Hypothalamus (tissue), 51 donors: ENCODE results near the gene SH3RF1.

Source experiments
- DNase-seq, 51 donors: peaks; one replicate each; lab custom pipeline; 2025; lab: John Stamatoyannopoulos, UW

Gene SH3RF1

DNA sequence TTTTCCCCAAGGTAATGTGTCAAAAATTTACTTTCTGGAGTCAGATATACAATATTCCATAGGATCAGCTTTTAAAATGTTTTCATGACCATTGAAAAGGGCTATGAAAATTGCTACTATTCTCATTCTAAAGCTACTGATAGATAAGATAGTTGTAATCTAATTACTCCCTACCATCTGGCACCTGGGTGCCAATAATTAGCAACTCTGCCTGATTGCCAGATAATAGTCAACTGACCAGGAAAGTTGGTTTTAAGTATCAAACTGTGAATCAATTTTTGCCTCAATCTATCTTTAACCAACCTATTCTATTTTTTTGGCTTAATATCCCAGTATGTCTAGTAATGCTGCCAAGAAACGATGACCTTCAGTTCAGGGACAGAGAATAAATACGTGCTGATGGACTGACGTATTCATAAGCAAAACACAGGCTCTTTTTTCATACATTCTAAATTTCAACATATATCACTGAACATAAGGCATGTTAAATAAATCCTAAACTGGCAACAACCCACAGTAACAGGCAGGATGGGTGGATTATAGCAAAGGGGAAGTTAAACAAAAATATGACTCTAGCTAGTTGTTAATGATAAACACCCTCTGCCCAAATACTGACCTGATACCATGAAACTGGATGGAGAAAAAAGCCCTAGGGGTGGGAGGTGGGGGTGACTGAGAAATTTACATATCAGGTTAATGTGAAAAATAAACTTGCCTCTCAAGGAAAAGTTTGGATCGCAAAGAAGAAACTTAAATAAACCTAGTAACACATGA is 18.2 kb downstream of the SH3RF1 start:
- DNase-seq: no peak

GRCh38 chr4:169251291-169252235 is 19.2 kb downstream of the SH3RF1 start:
- no peak for DNase-seq

- DNase-seq: no peak
Measured at GRCh38 chr4:169250796-169251195, 20.0 kb downstream of the SH3RF1 start.

- DNase-seq: no peak
Measured at GRCh38 chr4:169249999-169250398, 20.8 kb downstream of the SH3RF1 start.

DNA sequence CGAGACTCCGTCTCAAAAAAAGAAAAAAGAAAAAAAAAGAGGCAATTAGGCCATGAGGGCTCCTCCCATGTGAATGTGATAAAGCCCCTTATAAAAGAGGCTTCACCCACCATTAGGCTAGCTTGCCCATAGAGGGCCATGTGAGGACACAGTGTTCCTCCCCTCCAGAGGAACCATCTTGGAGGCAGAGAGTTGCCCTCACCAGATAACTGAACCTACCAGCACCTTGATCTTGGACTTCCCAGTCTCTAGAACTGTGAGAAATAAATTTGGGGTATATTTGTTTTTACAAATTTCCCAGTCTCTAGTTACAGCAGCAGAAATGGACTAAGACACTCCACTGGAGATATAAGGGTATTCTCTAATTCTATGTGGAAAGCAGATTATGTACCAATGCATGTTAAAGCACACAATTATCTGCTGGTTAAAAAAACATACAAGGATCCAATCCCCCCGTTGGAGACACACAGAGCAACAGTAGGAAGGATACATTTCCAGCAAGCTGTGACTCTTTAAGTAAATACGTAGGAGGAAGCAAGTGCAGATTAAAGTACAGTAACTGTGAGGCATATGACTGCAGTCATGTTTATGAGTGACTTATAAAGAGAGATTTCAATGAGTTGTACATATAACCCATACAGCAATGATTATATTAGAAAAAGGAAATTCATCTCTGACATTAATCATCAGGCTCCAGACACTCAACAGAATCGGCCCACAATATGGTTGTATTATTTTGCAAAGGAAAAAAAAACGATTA is 21.4 kb downstream of the SH3RF1 start:
- no peak for DNase-seq

DNA sequence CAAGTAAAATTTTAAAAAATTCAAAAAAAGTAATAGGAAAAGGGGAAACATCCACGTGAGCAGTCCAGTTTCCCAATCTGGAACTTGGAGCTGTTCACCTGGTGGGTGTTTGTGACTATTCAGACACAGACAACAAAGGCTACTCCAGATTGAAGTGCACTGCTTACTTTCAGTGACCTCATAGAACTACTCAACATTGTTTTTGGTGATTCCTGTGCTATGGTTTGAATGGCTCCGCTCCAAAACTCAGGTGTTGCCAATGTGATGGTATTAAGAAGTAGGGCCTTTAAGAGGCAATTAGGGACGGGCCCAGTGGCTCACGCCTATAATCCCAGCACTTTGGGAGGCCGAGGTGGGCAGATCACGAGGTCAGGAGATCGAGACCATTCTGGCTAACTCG is 22.1 kb downstream of the SH3RF1 start:
- no peak for DNase-seq

DNA sequence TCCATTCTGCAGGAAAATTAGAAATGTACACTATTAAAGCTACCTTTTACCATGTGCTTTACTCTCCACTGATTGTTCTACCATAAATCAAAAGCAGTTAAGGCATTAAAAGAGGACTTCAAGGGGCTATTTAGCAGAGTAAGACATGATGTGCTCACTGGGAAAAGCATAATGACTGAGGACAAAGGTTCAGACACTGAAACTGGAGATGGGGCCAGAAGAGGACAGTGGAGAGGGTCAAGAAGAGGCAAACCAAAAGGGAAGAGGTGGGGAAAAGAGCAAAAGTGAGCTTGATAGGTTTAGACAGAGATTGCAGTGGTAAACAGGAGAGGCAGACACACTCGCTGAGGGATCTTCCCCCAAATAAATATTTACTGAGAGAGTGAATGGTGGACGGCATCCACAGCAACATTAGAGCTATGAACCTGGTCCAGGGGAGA is 23.8 kb downstream of the SH3RF1 start:
- no peak for DNase-seq

GRCh38 chr4:169246279-169246678 is 24.5 kb downstream of the SH3RF1 start:
- DNase-seq: no peak

DNA sequence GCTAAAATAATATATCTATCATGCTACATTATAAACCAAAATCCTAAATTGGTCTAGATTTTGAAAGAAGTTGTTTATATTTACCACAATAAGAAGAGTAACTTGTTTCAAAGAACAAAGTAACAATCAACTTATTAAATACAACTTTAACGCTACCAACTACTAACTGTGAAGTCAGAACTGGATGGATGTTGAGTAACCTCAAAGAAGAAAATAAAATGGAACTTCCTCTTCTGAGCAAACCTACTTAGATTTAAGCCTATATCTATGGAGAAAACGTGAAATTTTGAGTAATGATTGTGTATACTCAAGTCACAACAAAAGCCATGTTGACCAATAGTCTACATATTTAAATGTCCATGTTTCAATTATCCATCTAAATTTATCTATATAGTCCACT is 25.7 kb downstream of the SH3RF1 start:
- no peak for DNase-seq

DNA sequence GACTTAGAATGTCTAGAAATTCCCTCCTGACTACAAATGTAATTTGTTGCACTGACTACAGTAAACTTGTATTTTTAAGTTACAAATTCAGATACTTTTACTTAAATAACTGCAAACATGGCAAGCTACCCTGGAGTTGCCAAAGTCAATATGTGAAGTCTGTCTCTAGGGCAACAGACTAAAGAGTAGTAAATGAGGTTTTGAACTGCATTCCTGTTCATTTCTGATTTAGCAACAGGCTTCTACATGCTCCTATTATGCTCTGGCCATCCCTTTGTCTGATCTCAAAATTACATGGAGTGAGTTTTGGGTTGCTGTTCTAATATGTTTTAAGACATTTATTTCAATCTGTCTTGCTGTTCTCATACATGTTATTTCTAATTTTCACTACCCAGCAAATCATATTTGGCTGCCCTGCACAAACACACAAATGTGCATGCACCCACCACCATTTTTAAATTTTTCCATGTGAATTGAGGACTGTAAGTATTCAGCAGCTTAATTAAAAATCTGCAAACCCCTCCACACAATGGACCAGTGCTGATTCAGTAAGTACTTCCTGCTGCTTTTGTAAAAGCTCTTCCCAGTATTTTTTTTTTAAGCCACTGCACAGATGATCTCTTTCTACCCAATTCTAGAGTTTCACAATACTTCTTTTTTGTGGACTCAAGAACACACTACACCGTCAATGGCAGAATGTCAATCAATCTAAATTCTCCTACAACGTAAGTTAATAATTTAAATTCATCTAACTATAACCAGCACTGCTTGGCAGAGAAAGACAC is 26.7 kb downstream of the SH3RF1 start:
- no peak for DNase-seq

DNA sequence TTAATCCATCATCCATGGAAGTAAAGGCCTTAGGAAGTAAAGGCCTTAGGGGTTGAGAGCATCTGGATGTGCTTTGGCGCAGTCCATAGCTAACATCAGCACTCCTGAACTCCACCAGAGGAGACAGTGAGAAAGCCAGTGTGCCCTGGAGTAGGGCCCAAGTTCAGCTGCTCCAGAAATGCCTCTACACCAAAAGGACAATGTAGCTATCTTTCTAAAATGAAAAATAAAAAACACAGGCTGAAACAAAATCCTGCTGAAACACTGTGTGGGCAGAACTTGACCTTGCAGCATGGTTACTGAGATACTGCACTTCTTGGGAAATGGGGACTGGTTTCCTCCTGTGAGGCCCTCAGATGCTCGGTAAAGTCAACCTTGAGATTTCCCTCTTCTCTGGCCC is 29.3 kb downstream of the SH3RF1 start:
- no peak for DNase-seq

DNA sequence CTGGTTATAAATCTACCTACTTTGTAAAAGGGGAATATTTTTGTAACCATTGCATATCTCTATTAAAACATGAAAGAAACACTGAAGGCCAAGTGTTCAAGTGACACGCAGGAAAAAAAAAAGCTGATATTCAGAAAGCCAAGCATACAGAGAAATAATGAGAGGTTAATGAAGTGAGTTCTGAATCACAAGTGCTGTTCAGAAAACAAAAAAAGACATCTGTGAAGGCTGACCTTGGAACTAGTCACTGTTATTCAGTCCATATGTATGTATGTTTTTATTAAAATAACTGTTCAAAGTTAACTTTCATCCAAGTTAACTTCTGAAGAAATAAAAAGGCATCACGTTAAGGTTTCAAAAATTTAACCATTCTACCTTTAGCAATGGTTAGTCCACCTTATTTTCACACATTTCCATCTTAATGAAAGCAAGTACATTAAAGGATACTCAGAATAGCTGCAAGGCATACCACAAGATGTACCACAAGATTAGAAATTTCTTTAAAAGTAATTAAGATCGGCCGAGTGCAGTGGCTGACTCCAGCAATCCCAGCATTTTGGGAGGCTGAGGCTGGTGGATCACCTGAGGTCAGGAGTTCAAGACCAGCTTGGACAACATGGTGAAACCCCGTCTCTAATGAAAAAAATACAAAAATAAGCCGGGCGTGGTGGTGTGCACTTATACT is 31.4 kb downstream of the SH3RF1 start:
- DNase-seq: no peak

DNA sequence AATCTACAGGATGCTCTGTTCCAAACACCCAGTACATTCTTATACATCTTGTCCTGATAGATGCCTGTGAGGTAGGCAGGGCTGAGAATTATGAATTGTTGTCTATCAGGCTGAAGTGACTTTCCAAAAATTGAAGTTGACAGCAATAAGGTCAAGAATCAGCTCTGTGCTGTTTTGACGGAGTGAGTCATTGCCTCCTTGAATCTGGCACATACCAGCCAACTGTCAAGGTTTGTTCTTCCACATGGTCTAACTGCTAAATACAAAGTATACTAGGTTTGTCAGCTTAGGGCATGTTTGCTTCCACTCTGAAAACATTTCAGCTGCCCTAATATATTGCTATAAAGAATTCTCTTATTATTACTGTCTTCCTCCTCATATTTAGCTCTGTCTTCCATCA is 32.3 kb downstream of the SH3RF1 start:
- DNase-seq: no peak

DNA sequence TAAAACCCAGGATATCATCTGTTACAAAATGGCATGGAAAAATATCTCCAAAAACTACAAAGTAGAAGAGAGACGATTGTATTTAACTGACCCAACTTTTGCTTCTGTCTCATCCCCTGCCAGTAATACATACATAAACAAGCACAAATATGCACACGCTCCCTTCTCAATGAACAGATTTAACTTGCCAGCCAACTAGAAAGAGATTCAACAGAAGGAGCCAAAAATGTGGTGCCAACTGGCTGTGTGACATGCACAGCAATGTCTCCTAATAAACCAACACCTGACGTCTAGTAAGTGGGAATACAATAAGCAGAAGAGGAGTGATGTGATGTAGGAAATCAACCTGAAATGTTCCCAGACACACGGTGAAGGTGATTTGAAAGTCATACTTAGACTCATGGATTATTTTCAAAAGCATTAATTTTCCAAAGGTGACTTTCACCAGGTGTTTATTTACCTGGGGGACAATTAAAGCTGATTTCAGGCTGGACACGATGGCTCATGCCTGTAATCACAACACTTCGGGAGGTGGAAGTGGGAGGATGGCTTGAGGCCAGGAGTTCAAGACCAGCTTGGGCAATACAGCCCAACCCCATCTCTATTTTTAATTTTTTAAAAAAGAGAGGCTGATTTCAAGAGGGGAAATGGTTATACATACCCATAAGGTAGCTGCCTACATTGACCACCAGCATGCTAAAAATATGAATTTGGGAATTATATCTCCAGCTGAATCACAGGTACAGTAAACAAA is 33.7 kb downstream of the SH3RF1 start:
- peak in 3 of 51 donors; percentile 5 to 22 (median 5) for DNase-seq

- DNase-seq: no peak
Measured at GRCh38 chr4:169236078-169236477, 34.7 kb downstream of the SH3RF1 start.

GRCh38 chr4:169234137-169234855 is 36.5 kb downstream of the SH3RF1 start:
- DNase-seq: no peak

GRCh38 chr4:169233691-169234090 is 37.1 kb downstream of the SH3RF1 start:
- DNase-seq: no peak

- no peak for DNase-seq
Measured at GRCh38 chr4:169231647-169232262, 39.0 kb downstream of the SH3RF1 start.
